ENCODE measurements around the gene STIP1.
"Not testable (repeated sequence)": the region's sequence is repeated elsewhere in the genome, so short reads cannot be mapped to it uniquely, and the experiment has no call there.

Gene STIP1

GRCh38 chr11:64161037-64161436, 24.9 kb upstream of the STIP1 start:
- DNase-seq = no peak

- not testable (repeated sequence) for DNase-seq
Measured at GRCh38 chr11:64162769-64163168, 23.2 kb upstream of the STIP1 start.

GRCh38 chr11:64163951-64164350, 22.0 kb upstream of the STIP1 start:
- no peak for DNase-seq

GRCh38 chr11:64164392-64165312, 21.3 kb upstream of the STIP1 start:
- no peak for DNase-seq

GRCh38 chr11:64165481-64165841, 20.5 kb upstream of the STIP1 start:
- DNase-seq = no peak

- peak; percentile 70 for DNase-seq
Measured at GRCh38 chr11:64165842-64166635, 19.9 kb upstream of the STIP1 start, which contains the start of gene MACROD1. Gene MACROD1, minus strand, starts transcription at chr11:64166113. Its CDS starts 119 bp downstream, at chr11:64165994.

- DNase-seq = no peak
Measured at GRCh38 chr11:64170419-64170818, 15.6 kb upstream of the STIP1 start.

GRCh38 chr11:64173616-64174355, 12.2 kb upstream of the STIP1 start:
- DNase-seq = no peak

GRCh38 chr11:64176751-64177150, 9.2 kb upstream of the STIP1 start:
- DNase-seq = no peak

GRCh38 chr11:64178203-64178602, 7.8 kb upstream of the STIP1 start:
- no peak for DNase-seq

- no peak for DNase-seq
Measured at GRCh38 chr11:64178951-64179639, 6.9 kb upstream of the STIP1 start.

GRCh38 chr11:64180891-64181290, 5.1 kb upstream of the STIP1 start:
- no peak for DNase-seq

GRCh38 chr11:64181506-64182411, 4.2 kb upstream of the STIP1 start:
- DNase-seq = no peak

GRCh38 chr11:64183890-64184289, 2.1 kb upstream of the STIP1 start:
- DNase-seq = no peak

- DNase-seq = no peak
Measured at GRCh38 chr11:64185175-64185692, 737 bp upstream of the STIP1 start.

GRCh38 chr11:64186492-64187165, 658 bp downstream of the STIP1 start:
- no peak for DNase-seq

GRCh38 chr11:64192434-64192833, 6.5 kb downstream of the STIP1 start:
- no peak for DNase-seq

- DNase-seq = no peak
Measured at GRCh38 chr11:64196626-64197025, 10.7 kb downstream of the STIP1 start.

GRCh38 chr11:64198511-64198910, 12.5 kb downstream of the STIP1 start:
- no peak for DNase-seq

GRCh38 chr11:64201543-64201942, 15.6 kb downstream of the STIP1 start:
- DNase-seq = no peak

GRCh38 chr11:64202992-64203391, 17.0 kb downstream of the STIP1 start:
- no peak for DNase-seq
